Endothelial cell of umbilical vein (primary cell): ENCODE measurements around the gene RAB6B. TPM values are rescaled to one million over a fixed set of nuclear protein-coding genes. Genes with fewer than 3 reads are reported as not detected.

ENCODE experiments used
- BruUV-seq: library from RNA; stranded (reverse); fragments of 400-500 nt; replicated peaks from 2 replicates; lab custom pipeline; 2021; lab: Mats Ljungman, UMichigan
- CTCF ChIA-PET: fragments of 300-600, 350-600 bp; sonication (Branson Sonifier 250); formaldehyde crosslinking; loops from one replicate; lab custom pipeline; 2021; ENCODE audit warnings: antibody characterized with exemption, inconsistent platforms; lab: Charles Lee
- POLR2A ChIA-PET: fragments of 300-600, 350-600 bp; sonication (Branson Sonifier 250); formaldehyde crosslinking; loops from one replicate; lab custom pipeline; 2021; ENCODE audit warnings: antibody characterized with exemption, inconsistent platforms; lab: Charles Lee
- DNase-seq: peaks from one replicate; pipeline ENCODE4 v3.0.0-alpha.2; 2011; ENCODE audit warnings: low read depth, low spot score
- FAIRE-seq: peaks from 2 replicates; lab custom pipeline; 2011; peaks lifted over from hg19 to GRCh38; lab: Jason Lieb, UNC
- H2AFZ ChIP-seq: 2 replicates; pipeline ENCODE4 v1.6.0; 2012; ENCODE audit warnings: low read depth, low read length, control low read depth, inconsistent platforms
- H3K27ac ChIP-seq: 2 replicates; pipeline ENCODE4 v1.5.1; 2011; ENCODE audit warnings: low read depth, mild to moderate bottlenecking, control low read depth, low read length, moderate library complexity; ENCODE audit not compliant: insufficient read depth
- H3K27me3 ChIP-seq, 2 experiments: 2 replicates each; pipeline versions ENCODE4 v1.6.0 to v1.6.1; 2011; ENCODE audit warnings: low read length in 2 of 2, mixed read lengths in 1 of 2; ENCODE audit not compliant: control insufficient read depth in 2 of 2, insufficient read depth in 2 of 2
- H3K36me3 ChIP-seq, 2 experiments: 2 replicates in 1 of 2; 3 replicates in 1 of 2; pipeline ENCODE4 v1.5.1; 2011; ENCODE audit warnings: low read length in 2 of 2, mild to moderate bottlenecking in 1 of 2, moderate library complexity in 1 of 2; ENCODE audit not compliant: control insufficient read depth in 2 of 2, insufficient read depth in 2 of 2; ENCODE audit errors: extremely low read depth in 1 of 2
- H3K4me1 ChIP-seq: 3 replicates; pipeline ENCODE4 v1.5.1; 2011; ENCODE audit warnings: mild to moderate bottlenecking, low read length; ENCODE audit not compliant: control insufficient read depth, insufficient read depth; ENCODE audit errors: extremely low read depth
- H3K4me2 ChIP-seq: 2 replicates; pipeline ENCODE4 v1.6.1; 2011; ENCODE audit warnings: low read length, control low read depth, mixed read lengths; ENCODE audit not compliant: insufficient read depth
- H3K4me3 ChIP-seq, 3 experiments: fragments of 200-600 bp in 1 of 3; sonication (generic), shearing (Covaris generic) in 1 of 3; replicated peaks in 1 of 3; 2 replicates each; pipeline ENCODE4 v1.5.1; 2011 to 2016; ENCODE audit warnings: control low read depth in 3 of 3, low read length in 3 of 3, mild to moderate bottlenecking in 2 of 3, inconsistent platforms in 1 of 3, low read depth in 1 of 3, moderate library complexity in 1 of 3; ENCODE audit not compliant: insufficient read depth in 1 of 3
- H3K79me2 ChIP-seq: 2 replicates; pipeline ENCODE4 v1.6.0; 2012; ENCODE audit warnings: low read length, inconsistent platforms; ENCODE audit not compliant: control insufficient read depth, insufficient read depth
- H3K9ac ChIP-seq: replicated peaks from 2 replicates; pipeline ENCODE3; 2011; ENCODE audit warnings: low read length, control low read depth; ENCODE audit not compliant: insufficient read depth; ENCODE audit errors: extremely low read depth
- H3K9me1 ChIP-seq: replicated peaks from 3 replicates; pipeline ENCODE4 v1.6.0; 2011; ENCODE audit warnings: mild to moderate bottlenecking, low read length; ENCODE audit not compliant: control insufficient read depth, insufficient read depth; ENCODE audit errors: extremely low read depth
- H3K9me3 ChIP-seq: replicated peaks from 2 replicates; pipeline ENCODE4 v1.5.1; 2012; ENCODE audit warnings: low read length, inconsistent platforms; ENCODE audit not compliant: control insufficient read depth, insufficient read depth
- H4K20me1 ChIP-seq: replicated peaks from 2 replicates; pipeline ENCODE3; 2011; ENCODE audit warnings: mild to moderate bottlenecking, low read length; ENCODE audit not compliant: control insufficient read depth, insufficient read depth; ENCODE audit errors: extremely low read depth
- CTCF ChIP-seq, 2 donors: IDR thresholded peaks; 1 replicate in 1 of 2; 2 replicates in 1 of 2; pipeline ENCODE4 v1.5.1; 2011; ENCODE audit warnings: low read length in 2 of 2, mild to moderate bottlenecking in 2 of 2, moderate library complexity in 2 of 2, control low read depth in 1 of 2, inconsistent platforms in 1 of 2, low read depth in 1 of 2; ENCODE audit not compliant: insufficient read depth in 1 of 2; ENCODE audit errors: extremely low read depth in 1 of 2
- EZH2 ChIP-seq: IDR thresholded peaks from 2 replicates; pipeline ENCODE4 v1.6.1; 2012; ENCODE audit warnings: borderline replicate concordance, low read depth, mild to moderate bottlenecking, moderate library complexity, low read length, inconsistent platforms; ENCODE audit not compliant: severe bottlenecking
- FOS ChIP-seq: IDR thresholded peaks from 2 replicates; pipeline ENCODE4 v1.6.1; 2011; ENCODE audit warnings: mild to moderate bottlenecking, low read length, moderate library complexity, borderline replicate concordance; ENCODE audit not compliant: insufficient read depth
- GATA2 ChIP-seq: IDR thresholded peaks from 2 replicates; pipeline ENCODE4 v1.7.0; 2011; ENCODE audit warnings: low read depth, mild to moderate bottlenecking, moderate library complexity, mixed read lengths, low read length; ENCODE audit not compliant: insufficient read length, insufficient read depth
- JUN ChIP-seq: IDR thresholded peaks from 2 replicates; pipeline ENCODE4 v1.6.1; 2011; ENCODE audit warnings: borderline replicate concordance, low read depth; ENCODE audit not compliant: insufficient read length, insufficient read depth
- MYC ChIP-seq: IDR thresholded peaks from one replicate; pipeline ENCODE4 v1.6.1; 2011; ENCODE audit warnings: mild to moderate bottlenecking, low read depth, low read length
- POLR2A ChIP-seq: IDR thresholded peaks from 2 replicates; pipeline ENCODE4 v1.6.1; 2012; ENCODE audit warnings: low read depth, mild to moderate bottlenecking, control low read depth, low read length
- POLR2AphosphoS5 ChIP-seq: IDR thresholded peaks from 2 replicates; pipeline ENCODE4 v1.6.1; 2012; ENCODE audit warnings: low read depth, mild to moderate bottlenecking, control low read depth, low read length, moderate library complexity; ENCODE audit not compliant: insufficient read depth
- dilution Hi-C: fragments of 300-500 bp; cut with MboI; formaldehyde crosslinking; loops from one replicate; pipeline ENCODE4 v1.15.0; 2019; ENCODE audit warnings: low sequenced_read_pairs; ENCODE audit not compliant: extremely low pct_ligation_motif_present
- intact Hi-C: fragments of 100-400 bp; cut with micrococcal nuclease; formaldehyde crosslinking; loops from one replicate; pipeline ENCODE4 v1.10.0; 2022
- polyA plus RNA-seq, 4 experiments: library from polyadenylated mRNA; depleted of rRNA in 3 of 4; stranded (reverse) in 3 of 4; unstranded in 1 of 4; fragments of >200 nt; gene quantifications; 2 replicates each; pipeline versions ENCODE4 v1.2.1 to v1.2.3, GENCODE V29; 2011 to 2012; ENCODE audit warnings: missing spikeins in 1 of 4
- total RNA-seq: library from RNA; stranded (reverse); gene quantifications from 2 replicates; pipeline ENCODE4 v1.2.3, GENCODE V29; 2021
- TF ChIP-seq, protein P1 (sequence below): IDR thresholded peaks from 2 replicates; pipeline ENCODE4 v1.6.1; 2011; ENCODE audit not compliant: insufficient read depth, insufficient read length

RAB6B gene
- total and polyA plus RNA-seq, 2 donors (not counting 3 experiments of a cell fraction or from before 2014, with no cell fraction given): 1.7 to 6.7 TPM

- ChIA-PET POLR2A (no interaction called here), CTCF (interaction anchor here (0.6 to 2.2 kb wide), 9 partner anchors 16 to 1195 kb away, joined by 3 to 12 read pairs (median 3); no protein-coding TSS in a partner anchor)
- intact Hi-C loops: loop anchor here (2.0 kb wide), 1 partner anchor 437 kb away; no protein-coding TSS in a partner anchor
- Histone ChIP-seq H3K4me2 (no peak overlapping the region), H3K27me3 (no peaks in the 10 kb centered on the region), H3K4me1 (peaks cover 7% of the 10 kb centered on the region), H3K36me3 (no peaks in the 10 kb centered on the region), H3K79me2 (no peaks in the 10 kb centered on the region), H3K4me3 (no peak overlapping the region), H3K9me1 (no peaks in the 10 kb centered on the region), H2AFZ (no peak overlapping the region), H3K9me3 (no peaks in the 10 kb centered on the region), H4K20me1 (no peaks in the 10 kb centered on the region), H3K9ac (no peak overlapping the region), H3K27ac (no peak overlapping the region)
- DNase-seq: no peak
- no TSS peak for BruUV-seq
- FAIRE-seq: no peak
- dilution Hi-C loops: loop anchor here (25.0 kb wide), 1 partner anchor 286 kb away; no protein-coding TSS in a partner anchor
- TF ChIP-seq JUN: no peak
- TF ChIP-seq MYC: no peak
- no peak for TF ChIP-seq EZH2
- TF ChIP-seq GATA2: no peak
- no peak for TF ChIP-seq POLR2A
- TF ChIP-seq FOS: no peak
- TF ChIP-seq CTCF (IDR thresholded peaks at IDR 0.05; ENCODE audit: extremely low read depth in 1 of 2, insufficient read depth in 1 of 2, low read depth in 1 of 2, low read length in 2 of 2): no peak
- TF ChIP-seq, protein P1, sequence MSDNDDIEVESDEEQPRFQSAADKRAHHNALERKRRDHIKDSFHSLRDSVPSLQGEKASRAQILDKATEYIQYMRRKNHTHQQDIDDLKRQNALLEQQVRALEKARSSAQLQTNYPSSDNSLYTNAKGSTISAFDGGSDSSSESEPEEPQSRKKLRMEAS: no peak
- no peak for TF ChIP-seq POLR2AphosphoS5
Measured at GRCh38 chr3:133925960-133926735, 30.5 kb upstream of the RAB6B start.
